DOHH2 (cell line): ENCODE data around the gene EMSY.

Source experiments
- EZH2phosphoT487 ChIP-seq: fragments of 200-600 bp; sonication (generic); IDR thresholded peaks from 2 replicates; pipeline ENCODE4 v1.6.1; 2017; ENCODE audit warnings: borderline replicate concordance, mild to moderate bottlenecking, antibody characterized with exemption, low read length, moderate library complexity, mixed read lengths
- TF ChIP-seq, protein P1 (sequence below): fragments of 200-600 bp; sonication (generic); IDR thresholded peaks from one replicate; pipeline ENCODE4 v1.5.1; 2014; ENCODE audit warnings: antibody characterized with exemption, mild to moderate bottlenecking, low read depth, low read length; ENCODE audit not compliant: poor library complexity, severe bottlenecking

DNA sequence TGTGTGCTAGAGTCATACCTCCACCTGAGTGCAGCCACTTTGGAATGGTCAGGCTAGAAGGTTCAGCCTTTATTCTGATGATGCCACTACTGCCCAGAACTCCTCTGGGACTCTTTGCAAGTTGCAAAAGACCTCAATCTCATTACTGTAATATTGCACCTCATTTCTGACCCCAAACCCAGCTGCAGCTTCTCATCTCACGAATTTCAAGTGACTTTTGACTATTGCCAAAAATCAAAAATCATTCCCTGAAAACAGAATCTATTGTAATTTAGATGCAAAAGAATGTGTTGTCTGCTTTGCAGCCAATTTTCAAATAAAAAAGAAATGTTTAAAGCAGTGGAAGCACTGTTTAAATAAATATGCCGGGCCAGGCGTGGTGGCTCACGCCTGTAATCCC is 38.5 kb upstream of the EMSY start:
- TF ChIP-seq, protein P1, sequence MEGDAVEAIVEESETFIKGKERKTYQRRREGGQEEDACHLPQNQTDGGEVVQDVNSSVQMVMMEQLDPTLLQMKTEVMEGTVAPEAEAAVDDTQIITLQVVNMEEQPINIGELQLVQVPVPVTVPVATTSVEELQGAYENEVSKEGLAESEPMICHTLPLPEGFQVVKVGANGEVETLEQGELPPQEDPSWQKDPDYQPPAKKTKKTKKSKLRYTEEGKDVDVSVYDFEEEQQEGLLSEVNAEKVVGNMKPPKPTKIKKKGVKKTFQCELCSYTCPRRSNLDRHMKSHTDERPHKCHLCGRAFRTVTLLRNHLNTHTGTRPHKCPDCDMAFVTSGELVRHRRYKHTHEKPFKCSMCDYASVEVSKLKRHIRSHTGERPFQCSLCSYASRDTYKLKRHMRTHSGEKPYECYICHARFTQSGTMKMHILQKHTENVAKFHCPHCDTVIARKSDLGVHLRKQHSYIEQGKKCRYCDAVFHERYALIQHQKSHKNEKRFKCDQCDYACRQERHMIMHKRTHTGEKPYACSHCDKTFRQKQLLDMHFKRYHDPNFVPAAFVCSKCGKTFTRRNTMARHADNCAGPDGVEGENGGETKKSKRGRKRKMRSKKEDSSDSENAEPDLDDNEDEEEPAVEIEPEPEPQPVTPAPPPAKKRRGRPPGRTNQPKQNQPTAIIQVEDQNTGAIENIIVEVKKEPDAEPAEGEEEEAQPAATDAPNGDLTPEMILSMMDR, result no peak
- no peak for TF ChIP-seq EZH2phosphoT487
